GM12878 (cell line): Measurements from ENCODE around the gene FAM222B. TPM values are rescaled to one million over a fixed set of nuclear protein-coding genes. Genes with fewer than 3 reads are reported as not detected.

Experiments
- ATAC-seq: fragments of 200-7000 bp; cut with Tn5 transposase; 3 replicates; pipeline ENCODE4 v1.9.1; 2020; ENCODE audit warnings: mild to moderate bottlenecking, moderate library complexity
- BruUV-seq: library from RNA; stranded (reverse); fragments of 400-500 nt; replicated peaks from 2 replicates; lab custom pipeline; 2021; lab: Mats Ljungman, UMichigan
- CTCF ChIA-PET: fragments of 300-600 bp; sonication (Branson Sonifier 250); formaldehyde crosslinking; extraction: SDS; loops from one replicate; lab custom pipeline; 2021; ENCODE audit warnings: inconsistent platforms; lab: Yijun Ruan, JAX
- POLR2A ChIA-PET: fragments of 350-600 bp; formaldehyde crosslinking; extraction: SDS; loops from one replicate; lab custom pipeline; 2021; ENCODE audit warnings: inconsistent platforms; lab: Charles Lee
- RAD21 ChIA-PET: fragments of 300-600 bp; sonication (Branson Sonifier 250); formaldehyde crosslinking; loops from one replicate; lab custom pipeline; 2023; ENCODE audit warnings: antibody characterized with exemption; ENCODE audit not compliant: unreplicated experiment; lab: Charles Lee
- SMC1A ChIA-PET: fragments of 300-600 bp; sonication (Branson Sonifier 250); formaldehyde crosslinking; loops from one replicate; lab custom pipeline; 2023; ENCODE audit not compliant: unreplicated experiment, uncharacterized antibody; lab: Charles Lee
- DNase-seq: peaks from one replicate; pipeline ENCODE4 v3.0.0-alpha.2; 2011; ENCODE audit warnings: low read depth, low spot score
- FAIRE-seq: peaks from 3 replicates; lab custom pipeline; 2011; peaks lifted over from hg19 to GRCh38; lab: Jason Lieb, UNC
- H2AFZ ChIP-seq: 2 replicates; pipeline ENCODE4 v1.6.0; 2011; ENCODE audit warnings: low read depth, low read length, control low read depth; ENCODE audit not compliant: control insufficient read depth
- H3K27ac ChIP-seq: 2 replicates; pipeline ENCODE4 v1.5.1; 2011; ENCODE audit warnings: control low read depth; ENCODE audit not compliant: control insufficient read depth, insufficient read depth
- H3K27me3 ChIP-seq, 2 experiments: replicated peaks in 1 of 2; 2 replicates each; pipeline versions ENCODE4 v1.6.0 to v1.6.1; 2011; ENCODE audit warnings: low read length in 1 of 2; ENCODE audit not compliant: control insufficient read depth in 2 of 2, insufficient read depth in 2 of 2
- H3K36me3 ChIP-seq, 2 experiments: 2 replicates each; pipeline ENCODE4 v1.5.1; 2011; ENCODE audit warnings: low read length in 1 of 2; ENCODE audit not compliant: control insufficient read depth in 2 of 2, insufficient read depth in 2 of 2
- H3K4me1 ChIP-seq: 2 replicates; pipeline ENCODE4 v1.6.1; 2011; ENCODE audit warnings: mild to moderate bottlenecking, low read length, moderate library complexity, mixed read lengths; ENCODE audit not compliant: control insufficient read depth, insufficient read depth
- H3K4me2 ChIP-seq: 2 replicates; pipeline ENCODE4 v1.6.0; 2011; ENCODE audit warnings: control low read depth; ENCODE audit not compliant: control insufficient read depth, insufficient read depth
- H3K4me3 ChIP-seq: fragments of 200-600 bp; sonication (generic); 2 replicates; pipeline ENCODE4 v1.5.1; 2016
- H3K79me2 ChIP-seq: 2 replicates; pipeline ENCODE4 v1.6.0; 2011; ENCODE audit warnings: low read length; ENCODE audit not compliant: control insufficient read depth, insufficient read depth
- H3K9ac ChIP-seq: 2 replicates; pipeline ENCODE4 v1.8.0; 2011; ENCODE audit warnings: low read length, control low read depth, mixed read lengths; ENCODE audit not compliant: control insufficient read depth, insufficient read depth
- H3K9me3 ChIP-seq: replicated peaks from 3 replicates; pipeline ENCODE4 v1.5.1; 2011; ENCODE audit warnings: mild to moderate bottlenecking, low read length; ENCODE audit not compliant: control insufficient read depth, insufficient read depth
- H4K20me1 ChIP-seq: 2 replicates; pipeline ENCODE4 v1.6.0; 2011; ENCODE audit not compliant: control insufficient read depth, insufficient read depth
- FOS ChIP-seq: IDR thresholded peaks from 3 replicates; pipeline ENCODE4 v1.6.1; 2011; ENCODE audit warnings: borderline replicate concordance; ENCODE audit not compliant: insufficient read length; ENCODE audit errors: extremely low read depth
- NFIC ChIP-seq: IDR thresholded peaks from 2 replicates; pipeline ENCODE4 v1.6.1; 2012; ENCODE audit warnings: low read depth, mild to moderate bottlenecking, inconsistent platforms, low read length, moderate library complexity
- RAD51 ChIP-seq: fragments of 450-650 bp; IDR thresholded peaks from 2 replicates; pipeline ENCODE4 v1.6.1; 2016; ENCODE audit warnings: moderate library complexity, mild to moderate bottlenecking, inconsistent platforms
- SMAD5 ChIP-seq: IDR thresholded peaks from 2 replicates; pipeline ENCODE4 v1.6.1; 2016; ENCODE audit warnings: antibody characterized with exemption, low read depth
- SREBF2 ChIP-seq: IDR thresholded peaks from 2 replicates; pipeline ENCODE4 v1.6.1; 2012; ENCODE audit warnings: mild to moderate bottlenecking, low read length
- TCF12 ChIP-seq: IDR thresholded peaks from 2 replicates; pipeline ENCODE4 v1.6.1; 2011; ENCODE audit warnings: low read depth, mild to moderate bottlenecking, low read length
- WRNIP1 ChIP-seq: IDR thresholded peaks from 2 replicates; pipeline ENCODE4 v1.6.1; 2011; ENCODE audit warnings: low read depth, low read length, improper control_type of control experiment, borderline replicate concordance
- ZBED1 ChIP-seq: IDR thresholded peaks from 2 replicates; pipeline ENCODE4 v1.6.1; 2016; ENCODE audit warnings: borderline replicate concordance
- WGBS: methylation state at CpG from one replicate; pipeline ENCODE4 v1.1.6; 2016; ENCODE audit warnings: low lambda C conversion rate; ENCODE audit not compliant: insufficient replicate concordance, insufficient coverage; ENCODE audit errors: missing lambda C conversion rate; 5-methylcytosine and 5-hydroxymethylcytosine counted together
- in situ Hi-C: fragments of 300-500 bp; cut with MboI; formaldehyde crosslinking; loops from 9 replicates; pipeline ENCODE4 v1.14.3; 2018; ENCODE audit warnings: mixed read lengths
- intact Hi-C: fragments of 100-400 bp; cut with micrococcal nuclease; formaldehyde crosslinking; loops from one replicate; pipeline ENCODE4 v1.14.2; 2022; ENCODE audit not compliant: unreplicated experiment
- polyA plus RNA-seq, 11 experiments: library from polyadenylated mRNA; depleted of rRNA in 4 of 11; unstranded in 6 of 11; stranded (reverse) in 5 of 11; fragments of >200 nt; fragmentation: Nextera tagmentation in 4 of 11; fragmentation: Illumina TruSeq in 1 of 11; extraction: Ambion mirVana in 4 of 11; extraction: Trizol in 1 of 11; gene quantifications; 1 replicate in 1 of 11; 2 replicates in 10 of 11; pipeline versions ENCODE4 v1.2.1 to v1.2.3, GENCODE V29; 2011 to 2016; ENCODE audit warnings: inconsistent platforms in 2 of 11, missing spikeins in 2 of 11, low read depth in 1 of 11
- total RNA-seq, 4 experiments: library from RNA; depleted of rRNA in 3 of 4; stranded (reverse); fragments of >200 nt in 3 of 4; fragmentation: Illumina TruSeq in 1 of 4; extraction: Trizol in 1 of 4; gene quantifications; 2 replicates each; pipeline versions ENCODE4 v1.2.1 to v1.2.3, GENCODE V29; 2013 to 2021
- TF ChIP-seq, protein P1 (sequence below): fragments of 450-650 bp; conservative IDR thresholded peaks from 2 replicates; pipeline ENCODE4 v1.6.1; 2017; ENCODE audit warnings: mild to moderate bottlenecking, moderate library complexity

FAM222B gene
- total and polyA plus RNA-seq, 10 of the 15 experiments (the other 5 are each of a cell fraction or from before 2014, with no cell fraction given): 2.8 to 18.3 (median 6.4) TPM

DNA sequence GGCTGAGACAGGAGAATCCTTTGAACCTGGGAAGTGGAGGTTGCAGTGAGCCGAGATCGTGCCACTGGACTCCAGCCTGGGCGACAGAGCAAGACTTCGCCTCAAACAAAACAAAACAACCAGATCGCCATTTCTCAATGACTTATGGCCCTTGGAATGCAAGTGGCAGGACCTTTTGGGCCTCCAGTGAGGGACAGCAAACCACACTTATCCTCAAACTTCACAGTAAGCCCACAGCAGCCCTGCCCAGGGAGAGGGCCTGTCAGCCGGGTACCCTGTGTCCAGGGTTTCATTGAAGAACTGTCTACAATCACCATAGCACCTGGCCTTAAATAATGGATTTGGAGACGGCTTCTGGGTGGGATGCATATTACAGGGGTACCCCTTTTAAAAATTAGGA, 87.1 kb downstream of the FAM222B start:
- peaks cover 6% of the 10 kb centered on the region for H3K79me2 ChIP-seq
- no peak overlapping the region for H3K9ac ChIP-seq
- H3K4me2 ChIP-seq: no peak overlapping the region
- ChIA-PET SMC1A (no interaction called here), POLR2A (interaction anchor here (1.7 kb wide), 1 partner anchor 11 kb away, joined by 4 read pairs; no protein-coding TSS in a partner anchor), RAD21 (no interaction called here), CTCF (no interaction called here)
- in situ Hi-C loops (no loop called here), intact Hi-C loops (no loop called here)
- H3K4me1 ChIP-seq: no peaks in the 10 kb centered on the region
- H3K4me3 ChIP-seq: no peak overlapping the region
- no peak overlapping the region for H3K27ac ChIP-seq
- H3K36me3 ChIP-seq: peaks cover 14 to 18% of the 10 kb centered on the region in 2 experiments
- DNase-seq (no peak), ATAC-seq (no peak), FAIRE-seq (no peak)
- no peak overlapping the region for H2AFZ ChIP-seq
- WGBS: 98% methylated on average over 7 of the region's 7 CpGs
- no TSS peak for BruUV-seq
- peaks cover 2% of the 10 kb centered on the region; the same call in 1 of the 2 replicates for H4K20me1 ChIP-seq
- H3K27me3 ChIP-seq: no peaks in the 10 kb centered on the region
- no peak for TF ChIP-seq SMAD5
- TF ChIP-seq TCF12: no peak
- TF ChIP-seq WRNIP1: no peak
- TF ChIP-seq, protein P1, sequence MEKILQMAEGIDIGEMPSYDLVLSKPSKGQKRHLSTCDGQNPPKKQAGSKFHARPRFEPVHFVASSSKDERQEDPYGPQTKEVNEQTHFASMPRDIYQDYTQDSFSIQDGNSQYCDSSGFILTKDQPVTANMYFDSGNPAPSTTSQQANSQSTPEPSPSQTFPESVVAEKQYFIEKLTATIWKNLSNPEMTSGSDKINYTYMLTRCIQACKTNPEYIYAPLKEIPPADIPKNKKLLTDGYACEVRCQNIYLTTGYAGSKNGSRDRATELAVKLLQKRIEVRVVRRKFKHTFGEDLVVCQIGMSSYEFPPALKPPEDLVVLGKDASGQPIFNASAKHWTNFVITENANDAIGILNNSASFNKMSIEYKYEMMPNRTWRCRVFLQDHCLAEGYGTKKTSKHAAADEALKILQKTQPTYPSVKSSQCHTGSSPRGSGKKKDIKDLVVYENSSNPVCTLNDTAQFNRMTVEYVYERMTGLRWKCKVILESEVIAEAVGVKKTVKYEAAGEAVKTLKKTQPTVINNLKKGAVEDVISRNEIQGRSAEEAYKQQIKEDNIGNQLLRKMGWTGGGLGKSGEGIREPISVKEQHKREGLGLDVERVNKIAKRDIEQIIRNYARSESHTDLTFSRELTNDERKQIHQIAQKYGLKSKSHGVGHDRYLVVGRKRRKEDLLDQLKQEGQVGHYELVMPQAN: no peak
- no peak for TF ChIP-seq SREBF2
- no peak for TF ChIP-seq RAD51
- TF ChIP-seq NFIC: no peak
- no peak for TF ChIP-seq FOS
- TF ChIP-seq ZBED1: no peak
- no peaks in the 10 kb centered on the region for H3K9me3 ChIP-seq
